Thoracic aorta (tissue), 2 donors: ENCODE data around the gene TRAPPC2. TPM values are rescaled to one million over a fixed set of nuclear protein-coding genes. Genes with fewer than 3 reads are reported as not detected.

Experiments
- ATAC-seq: fragments of 150-250 bp; one replicate; pipeline ENCODE4 v1.8.0; 2017; ENCODE audit warnings: low read depth; ENCODE audit not compliant: insufficient number of reproducible peaks, low FRiP score
- DNase-seq: peaks from one replicate; pipeline ENCODE4 v3.0.0-alpha.2; 2020; ENCODE audit warnings: low spot score
- H3K27ac ChIP-seq, 2 donors: fragments of 200-600 bp; sonication (generic); 1 replicate in 1 of 2; 2 replicates in 1 of 2; pipeline ENCODE4 v1.5.1; 2016; ENCODE audit warnings: mild to moderate bottlenecking in 2 of 2, moderate library complexity in 2 of 2
- H3K27me3 ChIP-seq: fragments of 200-600 bp; sonication (generic); replicated peaks from 2 replicates; pipeline ENCODE4 v1.6.0; 2016; ENCODE audit warnings: mild to moderate bottlenecking; ENCODE audit not compliant: insufficient read depth
- H3K36me3 ChIP-seq: fragments of 200-600 bp; sonication (generic); one replicate; pipeline ENCODE4 v1.5.1; 2016
- H3K4me1 ChIP-seq, 2 donors: fragments of 200-600 bp; sonication (generic); 1 replicate in 1 of 2; 2 replicates in 1 of 2; pipeline versions ENCODE4 v1.5.1 to v1.6.0; 2016; ENCODE audit warnings: low read depth in 2 of 2, mild to moderate bottlenecking in 1 of 2; ENCODE audit not compliant: control insufficient read depth in 1 of 2
- H3K4me3 ChIP-seq: fragments of 200-600 bp; sonication (generic); 2 replicates; pipeline ENCODE4 v1.5.1; 2016; ENCODE audit warnings: mild to moderate bottlenecking
- H3K9me3 ChIP-seq: fragments of 200-600 bp; sonication (generic); 2 replicates; pipeline ENCODE4 v1.5.1; 2016
- CTCF ChIP-seq: fragments of 200-600 bp; sonication (generic); IDR thresholded peaks from one replicate; pipeline ENCODE4 v1.5.1; 2019; ENCODE audit warnings: antibody characterized with exemption
- total RNA-seq, 2 donors: library from RNA; depleted of rRNA; stranded (reverse); fragments of >200 nt; gene quantifications; one replicate each; pipeline versions ENCODE4 v1.1.0 to v1.2.3, GENCODE V29; 2016

Gene TRAPPC2
- total RNA-seq, 2 donors from 2014 or later = 15.0 to 24.2 TPM

- TF ChIP-seq CTCF = peak; percentile 43
- DNase-seq (no peak), ATAC-seq (no peak)
- H3K27ac ChIP-seq = no peak overlapping the region
- no peak overlapping the region for H3K4me3 ChIP-seq
- H3K36me3 ChIP-seq = no peaks in the 10 kb centered on the region
- no peaks in the 10 kb centered on the region for H3K27me3 ChIP-seq
- no peaks in the 10 kb centered on the region for H3K9me3 ChIP-seq
- no peaks in the 10 kb centered on the region for H3K4me1 ChIP-seq
Measured at GRCh38 chrX:13750204-13750603, 15.8 kb upstream of the TRAPPC2 start.

GRCh38 chrX:13748486-13748885 lies 14.1 kb upstream of the TRAPPC2 start:
- Histone ChIP-seq H3K36me3 (no peaks in the 10 kb centered on the region), H3K9me3 (no peaks in the 10 kb centered on the region), H3K4me3 (no peak overlapping the region), H3K4me1 (no peaks in the 10 kb centered on the region), H3K27ac (no peak overlapping the region), H3K27me3 (no peaks in the 10 kb centered on the region)
- DNase-seq (no peak), ATAC-seq (no peak)
- no peak for TF ChIP-seq CTCF

- no peak for DNase-seq
- TF ChIP-seq CTCF = peak; percentile 32
- Histone ChIP-seq H3K36me3 (no peaks in the 10 kb centered on the region), H3K27me3 (no peaks in the 10 kb centered on the region), H3K9me3 (no peaks in the 10 kb centered on the region), H3K4me1 (no peaks in the 10 kb centered on the region), H3K4me3 (no peak overlapping the region), H3K27ac (no peak overlapping the region)
- ATAC-seq = no peak
Measured at GRCh38 chrX:13747836-13748235, 13.4 kb upstream of the TRAPPC2 start.

- ATAC-seq (no peak), DNase-seq (no peak)
- Histone ChIP-seq H3K36me3 (no peaks in the 10 kb centered on the region), H3K9me3 (no peaks in the 10 kb centered on the region), H3K4me1 (no peaks in the 10 kb centered on the region), H3K27me3 (no peaks in the 10 kb centered on the region), H3K4me3 (no peak overlapping the region), H3K27ac (no peak overlapping the region)
- no peak for TF ChIP-seq CTCF
Measured at GRCh38 chrX:13742397-13743176, 8.2 kb upstream of the TRAPPC2 start.

- H3K9me3 ChIP-seq = no peaks in the 10 kb centered on the region
- ATAC-seq (no peak), DNase-seq (no peak)
- no peaks in the 10 kb centered on the region for H3K27me3 ChIP-seq
- no peaks in the 10 kb centered on the region for H3K4me1 ChIP-seq
- H3K27ac ChIP-seq = no peak overlapping the region
- no peak for TF ChIP-seq CTCF
- H3K4me3 ChIP-seq = no peak overlapping the region
- no peaks in the 10 kb centered on the region for H3K36me3 ChIP-seq
Measured at GRCh38 chrX:13741695-13742094, 7.3 kb upstream of the TRAPPC2 start.
